Measurements from ENCODE around the gene ASB8.

The ASB8 gene

DNA sequence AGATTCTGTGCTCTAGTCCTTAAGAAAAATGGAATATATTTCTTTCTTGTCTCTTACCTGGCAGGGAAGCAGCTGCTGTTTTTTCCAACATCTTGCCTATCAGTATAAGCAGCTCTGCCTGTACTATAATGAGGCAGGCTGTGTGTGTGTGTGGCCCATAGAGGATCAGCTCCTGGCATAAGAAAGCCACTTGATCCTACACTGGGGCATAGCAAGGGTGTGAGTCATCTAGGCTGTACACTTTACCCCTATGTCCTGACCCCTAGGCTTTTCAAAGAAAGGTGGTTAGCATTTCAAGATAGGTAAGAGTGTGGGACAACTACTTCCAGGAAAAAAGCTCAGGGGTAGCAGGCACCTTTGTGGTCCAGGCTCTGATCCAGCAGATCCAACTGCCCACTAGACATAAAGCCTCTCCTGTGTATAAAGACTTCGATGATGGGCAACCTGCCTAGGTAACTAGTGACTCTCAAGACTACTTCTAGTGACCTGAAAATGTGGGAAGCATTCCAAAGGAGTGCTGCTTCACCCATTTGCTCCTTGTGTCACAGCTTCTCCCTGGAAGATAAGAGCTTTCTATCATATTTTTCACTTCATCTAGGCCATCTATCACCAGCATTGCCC, 46.5 kb downstream of the ASB8 start:
- CTCF ChIA-PET: interaction anchor here (0.7 kb wide), 2 partner anchors 12 to 507 kb away, joined by 3 to 4 read pairs; no protein-coding TSS in a partner anchor
- no peak overlapping the region for H3K27ac ChIP-seq
- POLR2A ChIA-PET (ENCODE audit: low non-redundant PET): no interaction called here
- DNase-seq (ENCODE audit: low spot score): peak; percentile 15
- TF ChIP-seq, protein P1, sequence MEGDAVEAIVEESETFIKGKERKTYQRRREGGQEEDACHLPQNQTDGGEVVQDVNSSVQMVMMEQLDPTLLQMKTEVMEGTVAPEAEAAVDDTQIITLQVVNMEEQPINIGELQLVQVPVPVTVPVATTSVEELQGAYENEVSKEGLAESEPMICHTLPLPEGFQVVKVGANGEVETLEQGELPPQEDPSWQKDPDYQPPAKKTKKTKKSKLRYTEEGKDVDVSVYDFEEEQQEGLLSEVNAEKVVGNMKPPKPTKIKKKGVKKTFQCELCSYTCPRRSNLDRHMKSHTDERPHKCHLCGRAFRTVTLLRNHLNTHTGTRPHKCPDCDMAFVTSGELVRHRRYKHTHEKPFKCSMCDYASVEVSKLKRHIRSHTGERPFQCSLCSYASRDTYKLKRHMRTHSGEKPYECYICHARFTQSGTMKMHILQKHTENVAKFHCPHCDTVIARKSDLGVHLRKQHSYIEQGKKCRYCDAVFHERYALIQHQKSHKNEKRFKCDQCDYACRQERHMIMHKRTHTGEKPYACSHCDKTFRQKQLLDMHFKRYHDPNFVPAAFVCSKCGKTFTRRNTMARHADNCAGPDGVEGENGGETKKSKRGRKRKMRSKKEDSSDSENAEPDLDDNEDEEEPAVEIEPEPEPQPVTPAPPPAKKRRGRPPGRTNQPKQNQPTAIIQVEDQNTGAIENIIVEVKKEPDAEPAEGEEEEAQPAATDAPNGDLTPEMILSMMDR (conservative IDR thresholded peaks at IDR 0.05; ENCODE audit: low read depth): no peak

GRCh38 chr12:48109424-48109823, 47.9 kb downstream of the ASB8 start:
- ChIA-PET POLR2A (ENCODE audit: low non-redundant PET) (no interaction called here), CTCF (no interaction called here)
- no peak overlapping the region for H3K27ac ChIP-seq
- no peak for DNase-seq (ENCODE audit: low spot score)
- TF ChIP-seq, protein P1 (conservative IDR thresholded peaks at IDR 0.05; ENCODE audit: low read depth): no peak

DNA sequence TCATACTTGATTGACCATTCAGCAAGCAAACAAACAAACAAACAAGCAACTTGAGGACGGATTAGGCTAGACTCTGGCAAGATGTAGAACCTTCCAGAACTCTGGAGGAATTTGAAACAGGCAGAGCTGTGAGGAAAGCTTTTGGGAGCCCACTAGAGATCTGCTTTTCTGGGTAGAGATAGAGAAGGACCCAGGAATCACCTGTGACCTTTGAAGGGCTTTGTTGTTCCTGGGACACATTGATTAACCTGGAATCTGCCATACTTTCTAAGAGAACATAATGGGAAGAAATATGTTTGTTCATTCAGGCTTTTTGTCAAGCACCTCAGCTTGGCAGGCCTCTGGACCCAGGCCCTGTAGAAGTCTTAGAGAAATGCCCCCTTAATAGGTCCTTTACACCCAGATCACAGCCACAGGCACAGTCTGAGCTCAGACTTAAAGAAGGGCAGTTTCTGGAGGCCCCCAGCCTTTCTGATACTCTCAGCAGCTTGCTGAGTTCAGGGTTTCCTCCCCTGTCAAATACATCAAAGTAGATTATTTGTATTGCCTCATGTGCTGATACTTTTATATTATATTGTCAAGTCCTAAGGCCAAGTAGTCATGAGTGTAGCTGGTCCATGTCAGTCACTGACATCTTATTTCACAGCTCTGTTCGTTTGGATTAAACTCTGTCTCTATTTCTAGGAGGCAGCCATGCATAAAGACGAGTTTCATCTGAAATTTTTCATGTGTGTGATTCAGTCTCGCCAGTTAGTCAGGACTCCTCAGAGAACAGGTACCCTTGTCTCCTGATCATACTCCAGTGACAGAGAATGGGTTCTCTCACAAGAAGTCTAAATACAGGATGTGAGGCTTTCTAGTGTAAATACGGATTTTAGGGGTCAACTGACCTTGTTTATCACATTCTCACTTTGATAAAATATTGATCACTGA, 50.4 kb downstream of the ASB8 start:
- DNase-seq (ENCODE audit: low spot score): no peak
- POLR2A ChIA-PET (ENCODE audit: low non-redundant PET): no interaction called here
- peak overlapping the region; percentile 97 for H3K27ac ChIP-seq
- CTCF ChIA-PET: no interaction called here
- TF ChIP-seq, protein P1 (conservative IDR thresholded peaks at IDR 0.05; ENCODE audit: low read depth): no peak

- TF ChIP-seq, protein P1 (conservative IDR thresholded peaks at IDR 0.05; ENCODE audit: low read depth): no peak
- H3K27ac ChIP-seq: peak within 1 kb of the TSS; percentile 97
- DNase-seq (ENCODE audit: low spot score): peak; percentile 81
- POLR2A ChIA-PET (ENCODE audit: low non-redundant PET): interaction anchor here (0.6 kb wide), 1 partner anchor 81 kb away, joined by 3 read pairs; no protein-coding TSS in a partner anchor
- CTCF ChIA-PET: no interaction called here
Observed at GRCh38 chr12:48105867-48106680, 51.2 kb downstream of the ASB8 start, which contains the start of gene SENP1. Gene SENP1 (minus strand): TSS chr12:48106079. CDS start chr12:48101472, 4,607 bp downstream.

GRCh38 chr12:48105321-48105866, 51.9 kb downstream of the ASB8 start:
- DNase-seq (ENCODE audit: low spot score): peak; percentile 32
- CTCF ChIA-PET: interaction anchor here (0.6 kb wide), 1 partner anchor 145 kb away, joined by 3 read pairs; no protein-coding TSS in a partner anchor
- POLR2A ChIA-PET (ENCODE audit: low non-redundant PET): interaction anchor here (0.6 kb wide), 2 partner anchors 81 to 85 kb away, joined by 3 read pairs; no protein-coding TSS in a partner anchor
- TF ChIP-seq, protein P1 (conservative IDR thresholded peaks at IDR 0.05; ENCODE audit: low read depth): no peak
- H3K27ac ChIP-seq: peak overlapping the region; percentile 97
